DOHH2 (cell line): ENCODE results near the gene PRMT3.

Source experiments
- H3F3A ChIP-seq: fragments of 200-600 bp; sonication (generic), shearing (Covaris generic); 2 replicates; pipeline ENCODE4 v1.6.0; 2016; ENCODE audit warnings: antibody characterized with exemption, mild to moderate bottlenecking; ENCODE audit not compliant: control insufficient read depth, insufficient read depth
- H3K27ac ChIP-seq: fragments of 200-600 bp; sonication (generic); 2 replicates; pipeline ENCODE4 v1.5.1; 2014; ENCODE audit warnings: low read depth, mild to moderate bottlenecking, low read length, moderate library complexity
- H3K27me3 ChIP-seq: fragments of 200-600 bp; sonication (generic); 2 replicates; pipeline ENCODE4 v1.6.1; 2014; ENCODE audit warnings: mild to moderate bottlenecking, low read length, mixed read lengths; ENCODE audit not compliant: control insufficient read depth
- H3K36me3 ChIP-seq: fragments of 200-600 bp; sonication (generic); 2 replicates; pipeline ENCODE4 v1.6.1; 2014; ENCODE audit warnings: mild to moderate bottlenecking, low read length, moderate library complexity, mixed read lengths; ENCODE audit not compliant: control insufficient read depth
- H3K4me1 ChIP-seq: fragments of 200-600 bp; sonication (generic); 2 replicates; pipeline ENCODE4 v1.6.1; 2014; ENCODE audit warnings: mild to moderate bottlenecking, low read length, mixed read lengths; ENCODE audit not compliant: control insufficient read depth
- H3K4me2 ChIP-seq: fragments of 200-600 bp; sonication (generic); 2 replicates; pipeline ENCODE4 v1.6.0; 2014; ENCODE audit warnings: mild to moderate bottlenecking, low read length, moderate library complexity
- H3K4me3 ChIP-seq: fragments of 200-600 bp; sonication (generic); 2 replicates; pipeline ENCODE4 v1.5.1; 2014; ENCODE audit warnings: mild to moderate bottlenecking, low read length, mixed read lengths
- H3K79me2 ChIP-seq: fragments of 200-600 bp; sonication (generic); 2 replicates; pipeline ENCODE4 v1.6.1; 2014; ENCODE audit warnings: mild to moderate bottlenecking, low read length, mixed read lengths; ENCODE audit not compliant: control insufficient read depth
- H3K9me2 ChIP-seq: fragments of 200-600 bp; sonication (generic); replicated peaks from 2 replicates; pipeline ENCODE4 v1.6.1; 2014; ENCODE audit warnings: mild to moderate bottlenecking, low read length, mixed read lengths; ENCODE audit not compliant: control insufficient read depth
- H3K9me3 ChIP-seq: fragments of 200-600 bp; sonication (generic); 2 replicates; pipeline ENCODE4 v1.6.1; 2014; ENCODE audit warnings: antibody characterized with exemption, low read length, mixed read lengths; ENCODE audit not compliant: control insufficient read depth, insufficient read depth
- H4K20me1 ChIP-seq: fragments of 200-600 bp; sonication (generic); 2 replicates; pipeline ENCODE4 v1.6.0; 2014; ENCODE audit warnings: low read depth, mild to moderate bottlenecking, antibody characterized with exemption, low read length, moderate library complexity; ENCODE audit not compliant: control insufficient read depth, insufficient read depth
- CTCF ChIP-seq: fragments of 200-600 bp; sonication (generic); IDR thresholded peaks from one replicate; pipeline ENCODE4 v1.5.1; 2014; ENCODE audit warnings: antibody characterized with exemption, mild to moderate bottlenecking, low read depth, low read length; ENCODE audit not compliant: poor library complexity, severe bottlenecking
- EZH2phosphoT487 ChIP-seq: fragments of 200-600 bp; sonication (generic); IDR thresholded peaks from 2 replicates; pipeline ENCODE4 v1.6.1; 2017; ENCODE audit warnings: borderline replicate concordance, mild to moderate bottlenecking, antibody characterized with exemption, low read length, moderate library complexity, mixed read lengths

PRMT3 gene

GRCh38 chr11:20541503-20541902 is 154.0 kb downstream of the PRMT3 start:
- no peaks in the 10 kb centered on the region for H3K27me3 ChIP-seq
- H3K79me2 ChIP-seq: no peaks in the 10 kb centered on the region
- H3K9me3 ChIP-seq: no peaks in the 10 kb centered on the region
- TF ChIP-seq CTCF (no peak), EZH2phosphoT487 (no peak)
- H3K27ac ChIP-seq: no peak overlapping the region
- no peak overlapping the region for H3K4me2 ChIP-seq
- no peaks in the 10 kb centered on the region for H4K20me1 ChIP-seq
- H3K4me3 ChIP-seq: no peak overlapping the region
- H3K4me1 ChIP-seq: no peaks in the 10 kb centered on the region
- H3K9me2 ChIP-seq: no peaks in the 10 kb centered on the region
- no peaks in the 10 kb centered on the region for H3K36me3 ChIP-seq
- H3F3A ChIP-seq: no peaks in the 10 kb centered on the region

GRCh38 chr11:20544603-20545237 is 157.2 kb downstream of the PRMT3 start:
- no peaks in the 10 kb centered on the region for H3K27me3 ChIP-seq

GRCh38 chr11:20547411-20547810 is 159.9 kb downstream of the PRMT3 start:
- no peaks in the 10 kb centered on the region for H3K9me2 ChIP-seq
- H3K4me1 ChIP-seq: no peaks in the 10 kb centered on the region
- no peak overlapping the region for H3K4me2 ChIP-seq
- no peak overlapping the region for H3K4me3 ChIP-seq
- no peaks in the 10 kb centered on the region for H3K9me3 ChIP-seq
- no peaks in the 10 kb centered on the region for H3K79me2 ChIP-seq
- H3K27ac ChIP-seq: no peak overlapping the region
- TF ChIP-seq CTCF (no peak), EZH2phosphoT487 (no peak)
- no peaks in the 10 kb centered on the region for H4K20me1 ChIP-seq
- no peaks in the 10 kb centered on the region for H3K27me3 ChIP-seq
- H3F3A ChIP-seq: no peaks in the 10 kb centered on the region
- no peaks in the 10 kb centered on the region for H3K36me3 ChIP-seq

More at GRCh38 chr11:20544603-20545237, 157.2 kb downstream of the PRMT3 start:
- Histone ChIP-seq H3K4me1 (no peaks in the 10 kb centered on the region), H3F3A (no peaks in the 10 kb centered on the region), H4K20me1 (no peaks in the 10 kb centered on the region), H3K4me3 (no peak overlapping the region), H3K9me2 (no peaks in the 10 kb centered on the region), H3K9me3 (no peaks in the 10 kb centered on the region), H3K4me2 (no peak overlapping the region), H3K36me3 (no peaks in the 10 kb centered on the region), H3K27ac (no peak overlapping the region), H3K79me2 (no peaks in the 10 kb centered on the region)
- TF ChIP-seq EZH2phosphoT487 (no peak), CTCF (no peak)
